H9 (cell line): ENCODE results near the gene APRT. TPM values are rescaled to one million over a fixed set of nuclear protein-coding genes. Genes with fewer than 3 reads are reported as not detected.

Experiments used
- DNase-seq: peaks from one replicate; pipeline ENCODE4 v3.0.0-alpha.2; 2017
- H2AFZ ChIP-seq: one replicate; pipeline ENCODE4 v1.6.1; 2013; ENCODE audit warnings: mild to moderate bottlenecking, low read length, control low read depth, moderate library complexity
- H2AK5ac ChIP-seq: 2 replicates; pipeline ENCODE4 v1.6.1; 2013; ENCODE audit warnings: low read length, control low read depth, mixed read lengths; ENCODE audit not compliant: insufficient read length
- H2BK120ac ChIP-seq: one replicate; pipeline ENCODE4 v1.6.1; 2013; ENCODE audit warnings: low read depth, mild to moderate bottlenecking, low read length, control low read depth, inconsistent platforms; ENCODE audit not compliant: poor library complexity, severe bottlenecking
- H2BK12ac ChIP-seq: 2 replicates; pipeline ENCODE4 v1.6.1; 2013; ENCODE audit warnings: low read length, control low read depth, mixed read lengths, low read depth; ENCODE audit not compliant: insufficient read length
- H2BK15ac ChIP-seq: 2 replicates; pipeline ENCODE4 v1.6.1; 2013; ENCODE audit warnings: low read depth, low read length, control low read depth
- H2BK20ac ChIP-seq: one replicate; pipeline ENCODE4 v1.6.1; 2013; ENCODE audit warnings: low read depth, mild to moderate bottlenecking, low read length, control low read depth, inconsistent platforms; ENCODE audit not compliant: poor library complexity, severe bottlenecking
- H2BK5ac ChIP-seq: 2 replicates; pipeline ENCODE4 v1.6.1; 2013; ENCODE audit warnings: low read length, control low read depth, mixed read lengths; ENCODE audit not compliant: insufficient read length
- H3K14ac ChIP-seq: 2 replicates; pipeline ENCODE4 v1.6.1; 2013; ENCODE audit warnings: low read length, control low read depth; ENCODE audit not compliant: insufficient read depth
- H3K18ac ChIP-seq: 2 replicates; pipeline ENCODE4 v1.6.1; 2013; ENCODE audit warnings: low read depth, mild to moderate bottlenecking, mixed read lengths, low read length, control low read depth; ENCODE audit not compliant: insufficient read length
- H3K23ac ChIP-seq: 2 replicates; pipeline ENCODE4 v1.6.1; 2013; ENCODE audit warnings: low read length, control low read depth, mixed read lengths, low read depth; ENCODE audit not compliant: insufficient read length
- H3K23me2 ChIP-seq: 2 replicates; pipeline ENCODE4 v1.6.1; 2013; ENCODE audit warnings: low read depth, mild to moderate bottlenecking, mixed read lengths, low read length, control low read depth; ENCODE audit not compliant: insufficient read length, poor library complexity, severe bottlenecking
- H3K27ac ChIP-seq: 2 replicates; pipeline ENCODE4 v1.5.1; 2013; ENCODE audit warnings: low read length, control low read depth, mixed read lengths, low read depth; ENCODE audit not compliant: insufficient read length
- H3K27me3 ChIP-seq: 2 replicates; pipeline ENCODE4 v1.6.1; 2013; ENCODE audit warnings: low read length, control low read depth, inconsistent platforms; ENCODE audit not compliant: insufficient read depth
- H3K4ac ChIP-seq: 2 replicates; pipeline ENCODE4 v1.6.1; 2013; ENCODE audit warnings: low read depth, mild to moderate bottlenecking, control low read depth, inconsistent platforms, low read length, moderate library complexity
- H3K4me1 ChIP-seq: 2 replicates; pipeline ENCODE4 v1.6.1; 2013; ENCODE audit warnings: low read length, control low read depth, inconsistent platforms; ENCODE audit not compliant: insufficient read depth
- H3K4me2 ChIP-seq: 2 replicates; pipeline ENCODE4 v1.6.1; 2013; ENCODE audit warnings: low read length, control low read depth, mixed read lengths; ENCODE audit not compliant: insufficient read length, insufficient read depth
- H3K56ac ChIP-seq: 2 replicates; pipeline ENCODE4 v1.6.1; 2013; ENCODE audit warnings: low read depth, mild to moderate bottlenecking, mixed read lengths, low read length, control low read depth; ENCODE audit not compliant: insufficient read length
- H3K79me1 ChIP-seq: 2 replicates; pipeline ENCODE4 v1.6.1; 2013; ENCODE audit warnings: low read depth, mild to moderate bottlenecking, moderate library complexity, low read length, control low read depth, inconsistent platforms; ENCODE audit not compliant: insufficient read depth, poor library complexity, severe bottlenecking
- H3K79me2 ChIP-seq: 2 replicates; pipeline ENCODE4 v1.6.1; 2013; ENCODE audit warnings: low read length, control low read depth, inconsistent platforms; ENCODE audit not compliant: insufficient read depth
- H3K9ac ChIP-seq: 2 replicates; pipeline ENCODE4 v1.6.1; 2013; ENCODE audit warnings: low read length, control low read depth, mixed read lengths; ENCODE audit not compliant: insufficient read length; ENCODE audit errors: extremely low read depth
- H3K9me3 ChIP-seq: one replicate; pipeline ENCODE4 v1.6.1; 2013; ENCODE audit warnings: low read depth, low read length, inconsistent platforms; ENCODE audit not compliant: control insufficient read depth
- H3T11ph ChIP-seq: one replicate; pipeline ENCODE4 v1.6.1; 2013; ENCODE audit warnings: mild to moderate bottlenecking, low read length, control low read depth, inconsistent platforms
- H4K20me1 ChIP-seq: one replicate; pipeline ENCODE4 v1.6.1; 2013; ENCODE audit not compliant: control insufficient read depth, insufficient read length, insufficient read depth
- H4K5ac ChIP-seq: 2 replicates; pipeline ENCODE4 v1.6.1; 2013; ENCODE audit warnings: low read depth, mild to moderate bottlenecking, mixed read lengths, low read length, control low read depth; ENCODE audit not compliant: insufficient read length
- H4K8ac ChIP-seq: replicated peaks from 2 replicates; pipeline ENCODE4 v1.6.1; 2013; ENCODE audit warnings: low read length, control low read depth, mixed read lengths, low read depth; ENCODE audit not compliant: insufficient read length
- H4K91ac ChIP-seq: 2 replicates; pipeline ENCODE4 v1.6.1; 2013; ENCODE audit warnings: low read depth, mild to moderate bottlenecking, moderate library complexity, mixed read lengths, low read length, control low read depth; ENCODE audit not compliant: insufficient read length
- H3K27ac Mint-ChIP-seq, 3 experiments: 2 replicates in 2 of 3; 3 replicates in 1 of 3; pipeline ENCODE4 v1.8.0; 2020 to 2021; ENCODE audit warnings: mixed read lengths in 3 of 3, mild to moderate bottlenecking in 1 of 3, moderate library complexity in 1 of 3
- H3K27me3 Mint-ChIP-seq: 2 replicates; pipeline ENCODE4 v1.8.0; 2021; ENCODE audit warnings: low read depth, mild to moderate bottlenecking, moderate library complexity, mixed read lengths
- H3K36me3 Mint-ChIP-seq, 3 experiments: 2 replicates in 2 of 3; 3 replicates in 1 of 3; pipeline ENCODE4 v1.8.0; 2020 to 2021; ENCODE audit warnings: low read depth in 3 of 3, mixed read lengths in 3 of 3; ENCODE audit not compliant: insufficient read depth in 1 of 3
- H3K4me1 Mint-ChIP-seq, 2 experiments: 2 replicates each; pipeline ENCODE4 v1.8.0; 2020; ENCODE audit warnings: mixed read lengths in 2 of 2
- H3K4me3 Mint-ChIP-seq, 2 experiments: 2 replicates in 1 of 2; 3 replicates in 1 of 2; pipeline ENCODE4 v1.8.0; 2020 to 2021; ENCODE audit warnings: mild to moderate bottlenecking in 2 of 2, mixed read lengths in 2 of 2, moderate library complexity in 1 of 2
- H3K9me3 Mint-ChIP-seq, 2 experiments: 2 replicates in 1 of 2; 3 replicates in 1 of 2; pipeline ENCODE4 v1.8.0; 2020; ENCODE audit warnings: mild to moderate bottlenecking in 2 of 2, mixed read lengths in 2 of 2, moderate library complexity in 1 of 2
- CTCF ChIP-seq: fragments of 200-600 bp; sonication (generic); conservative IDR thresholded peaks from 3 replicates; pipeline ENCODE4 v1.8.0; 2021; ENCODE audit warnings: antibody characterized with exemption, mild to moderate bottlenecking
- WGBS: extraction: QIAGEN DNeasy Blood & Tissue Kit; methylation state at CpG from one replicate; pipeline ENCODE4 v1.1.7; 2013; ENCODE audit warnings: missing lambda C conversion rate, low lambda C conversion rate, mixed read lengths; ENCODE audit not compliant: insufficient read length; ENCODE audit errors: extremely low coverage; 5-methylcytosine and 5-hydroxymethylcytosine counted together
- total RNA-seq: library from RNA; stranded (reverse); gene quantifications from 2 replicates; pipeline ENCODE4 v1.2.1, GENCODE V29; 2021

Gene APRT
- total RNA-seq, 1 experiment from 2014 or later: 246 TPM

DNA sequence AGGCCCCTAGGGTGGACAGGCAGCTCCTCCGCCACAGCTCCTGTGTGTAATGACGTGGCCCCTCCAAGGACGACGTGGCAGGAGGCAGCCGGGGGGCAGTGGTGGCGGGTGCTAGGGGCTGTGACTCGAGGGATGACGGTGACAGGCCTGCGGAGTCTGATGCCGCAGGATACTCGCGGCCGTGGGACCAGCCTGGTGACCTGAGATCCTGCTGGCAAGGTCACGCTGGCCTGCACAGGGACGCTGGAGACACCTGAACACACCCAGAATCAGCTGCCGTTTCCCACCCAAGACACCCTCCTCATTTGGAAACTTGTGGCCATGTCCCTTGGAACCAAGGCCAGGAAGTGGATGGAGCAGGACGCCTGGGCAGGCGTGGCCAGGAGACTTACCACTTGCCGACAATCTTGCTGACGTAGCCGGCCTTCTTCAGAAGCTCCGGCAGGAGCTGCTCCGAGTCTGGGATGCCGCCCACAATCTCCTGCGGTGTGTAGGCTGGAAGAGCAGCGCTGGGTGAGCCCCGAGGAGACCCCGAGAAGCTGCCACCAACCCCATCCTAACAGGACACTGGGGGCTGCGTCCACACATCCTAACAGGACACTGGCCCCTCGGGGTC is 29.0 kb upstream of the APRT start:
- Histone ChIP-seq H2BK12ac (no peak overlapping the region), H3K27ac (no peak overlapping the region), H2BK5ac (no peak overlapping the region), H3K14ac (no peak overlapping the region), H3K79me2 (no peaks in the 10 kb centered on the region), H3K9me3 (no peaks in the 10 kb centered on the region), H3K4ac (no peak overlapping the region), H2BK15ac (no peak overlapping the region), H3K23me2 (no peaks in the 10 kb centered on the region), H2BK120ac (no peak overlapping the region), H3K18ac (no peak overlapping the region), H3K23ac (no peak overlapping the region), H3K9ac (no peak overlapping the region), H3T11ph (no peak overlapping the region), H4K20me1 (no peaks in the 10 kb centered on the region), H3K4me1 (no peaks in the 10 kb centered on the region), H3K56ac (no peak overlapping the region), H4K91ac (no peak overlapping the region), H4K5ac (no peak overlapping the region), H2AFZ (no peak overlapping the region), H3K79me1 (no peaks in the 10 kb centered on the region), H3K4me2 (no peak overlapping the region), H2AK5ac (no peak overlapping the region), H3K27me3 (no peaks in the 10 kb centered on the region), H4K8ac (no peak overlapping the region), H2BK20ac (no peak overlapping the region)
- Mint-ChIP-seq H3K27me3 (no peaks in the 10 kb centered on the region), H3K4me3 (no peak overlapping the region), H3K4me1 (no peaks in the 10 kb centered on the region), H3K27ac (no peak overlapping the region), H3K36me3 (peaks cover 4 to 11% (median 9%) of the 10 kb centered on the region in 3 experiments; a peak in 6 of 7 replicates), H3K9me3 (no peaks in the 10 kb centered on the region)
- DNase-seq: no peak
- WGBS: no CpG with 5 or more reads among the region's 30 CpGs
- TF ChIP-seq CTCF: no peak
